ENCODE measurements around the gene LRP5. TPM values are rescaled to one million over a fixed set of nuclear protein-coding genes. Genes with fewer than 3 reads are reported as not detected.
"Not testable (repeated sequence)": the region's sequence is repeated elsewhere in the genome, so short reads cannot be mapped to it uniquely, and the experiment has no call there.

Gene LRP5
- total RNA-seq, 4 donors from 2014 or later, result 22.3 to 43.2 (median 33.8) TPM

GRCh38 chr11:68396516-68396915 lies 84.1 kb downstream of the LRP5 start:
- Histone ChIP-seq H3K36me3 (peaks cover 0 to 35% (median 0%) of the 10 kb centered on the region in 3 donors), H3K9me3 (no peaks in the 10 kb centered on the region), H3K27ac (no peak overlapping the region), H3K27me3 (no peaks in the 10 kb centered on the region), H3K4me3 (no peak overlapping the region), H3K4me1 (peaks cover 0 to 32% (median 9%) of the 10 kb centered on the region in 4 donors)
- TF ChIP-seq, protein P1, sequence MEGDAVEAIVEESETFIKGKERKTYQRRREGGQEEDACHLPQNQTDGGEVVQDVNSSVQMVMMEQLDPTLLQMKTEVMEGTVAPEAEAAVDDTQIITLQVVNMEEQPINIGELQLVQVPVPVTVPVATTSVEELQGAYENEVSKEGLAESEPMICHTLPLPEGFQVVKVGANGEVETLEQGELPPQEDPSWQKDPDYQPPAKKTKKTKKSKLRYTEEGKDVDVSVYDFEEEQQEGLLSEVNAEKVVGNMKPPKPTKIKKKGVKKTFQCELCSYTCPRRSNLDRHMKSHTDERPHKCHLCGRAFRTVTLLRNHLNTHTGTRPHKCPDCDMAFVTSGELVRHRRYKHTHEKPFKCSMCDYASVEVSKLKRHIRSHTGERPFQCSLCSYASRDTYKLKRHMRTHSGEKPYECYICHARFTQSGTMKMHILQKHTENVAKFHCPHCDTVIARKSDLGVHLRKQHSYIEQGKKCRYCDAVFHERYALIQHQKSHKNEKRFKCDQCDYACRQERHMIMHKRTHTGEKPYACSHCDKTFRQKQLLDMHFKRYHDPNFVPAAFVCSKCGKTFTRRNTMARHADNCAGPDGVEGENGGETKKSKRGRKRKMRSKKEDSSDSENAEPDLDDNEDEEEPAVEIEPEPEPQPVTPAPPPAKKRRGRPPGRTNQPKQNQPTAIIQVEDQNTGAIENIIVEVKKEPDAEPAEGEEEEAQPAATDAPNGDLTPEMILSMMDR (IDR thresholded peaks at IDR 0.05), result no peak
- TF ChIP-seq EP300 (IDR thresholded peaks at IDR 0.05) (no peak), POLR2A (IDR thresholded peaks at IDR 0.05) (no peak)
- DNase-seq (ENCODE audit: low spot score in 2 of 2), result no peak
- 80 to 83% methylated on average over 12 of the region's 12 CpGs for WGBS, 2 donors

DNA sequence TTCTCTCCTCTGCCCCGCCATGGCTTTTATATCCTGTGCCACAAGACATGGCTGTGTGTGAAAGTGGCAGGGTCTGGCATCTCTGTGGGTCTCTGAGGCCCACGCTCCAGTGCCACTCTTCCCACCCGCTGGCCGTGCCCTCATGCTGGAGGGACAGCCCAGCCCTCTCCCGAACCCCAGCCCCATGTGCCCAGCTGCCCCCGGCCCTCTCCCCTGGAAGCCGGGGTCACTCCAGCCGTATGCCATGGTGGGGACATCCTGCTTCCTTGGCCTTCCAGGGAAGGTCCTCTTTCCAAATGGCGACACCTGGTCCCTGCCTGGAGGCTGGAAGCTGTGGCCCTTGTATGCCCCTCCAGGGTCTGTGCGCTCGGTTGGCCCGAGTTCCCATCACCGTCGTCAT lies 84.9 kb downstream of the LRP5 start:
- Histone ChIP-seq H3K4me1 (peaks cover 0 to 32% (median 9%) of the 10 kb centered on the region in 4 donors), H3K4me3 (no peak overlapping the region), H3K27ac (no peak overlapping the region), H3K36me3 (peaks cover 0 to 32% (median 0%) of the 10 kb centered on the region in 3 donors), H3K9me3 (no peaks in the 10 kb centered on the region), H3K27me3 (no peaks in the 10 kb centered on the region)
- TF ChIP-seq, protein P1 (IDR thresholded peaks at IDR 0.05), result no peak
- no peak for TF ChIP-seq EP300 (IDR thresholded peaks at IDR 0.05)
- TF ChIP-seq POLR2A (IDR thresholded peaks at IDR 0.05), result no peak
- no peak for DNase-seq (ENCODE audit: low spot score in 2 of 2)
- 88 to 90% methylated on average over 14 of the region's 14 CpGs for WGBS, 2 donors

DNA sequence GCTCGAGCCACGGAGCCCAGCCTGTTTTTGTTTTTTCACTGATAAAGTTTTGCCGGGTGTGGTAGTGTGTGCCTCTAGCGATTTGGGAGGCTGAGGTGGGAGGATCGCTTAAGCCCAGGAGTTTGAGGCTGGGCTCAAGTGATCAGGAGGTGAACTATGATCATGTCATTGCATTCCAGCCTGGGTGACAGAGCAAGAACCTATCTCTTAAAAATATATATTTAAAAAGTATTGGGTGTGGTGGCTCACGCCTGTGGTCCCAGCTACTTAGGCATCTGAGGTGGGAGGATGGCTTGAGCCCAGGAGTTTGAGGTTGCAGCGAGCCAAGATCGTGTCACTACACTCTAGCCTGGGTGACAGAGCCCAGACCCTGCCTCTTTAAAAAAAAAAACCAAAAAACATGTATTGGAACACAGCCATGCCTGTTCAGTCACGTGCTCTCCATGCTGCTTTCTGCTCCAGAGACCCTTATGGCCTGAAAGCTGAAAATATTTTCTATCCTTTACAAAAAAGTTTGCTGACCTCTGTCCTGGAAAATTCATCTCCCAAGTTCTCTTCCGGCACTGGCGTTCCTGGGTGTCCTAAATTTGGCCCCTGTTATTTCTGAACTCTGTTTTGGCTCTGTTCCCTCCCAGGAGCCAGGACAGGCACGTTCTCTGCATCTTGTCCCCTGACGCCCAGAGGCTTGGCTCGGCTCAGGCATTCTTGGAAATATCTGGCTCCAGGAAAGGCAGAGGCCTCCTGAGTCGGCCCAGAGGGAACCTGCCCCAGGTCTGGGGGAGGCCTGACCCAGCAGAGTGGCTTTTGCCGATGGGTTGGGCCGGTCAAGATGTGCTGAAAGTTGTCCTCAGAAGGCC lies 86.8 kb downstream of the LRP5 start:
- Histone ChIP-seq H3K4me3 (no peak overlapping the region), H3K9me3 (no peaks in the 10 kb centered on the region), H3K27ac (peak overlapping the region; percentile 36 to 66 (median 56)), H3K36me3 (peaks cover 0 to 37% (median 7%) of the 10 kb centered on the region in 3 donors), H3K27me3 (no peaks in the 10 kb centered on the region), H3K4me1 (peaks cover 0 to 32% (median 9%) of the 10 kb centered on the region in 4 donors)
- TF ChIP-seq, protein P1 (IDR thresholded peaks at IDR 0.05), result no peak
- TF ChIP-seq POLR2A (IDR thresholded peaks at IDR 0.05) (no peak), EP300 (IDR thresholded peaks at IDR 0.05) (no peak)
- peak; percentile 38 to 39 for DNase-seq (ENCODE audit: low spot score in 2 of 2)
- WGBS, 2 donors, result 39 to 43% methylated on average over 17 of the region's 17 CpGs

DNA sequence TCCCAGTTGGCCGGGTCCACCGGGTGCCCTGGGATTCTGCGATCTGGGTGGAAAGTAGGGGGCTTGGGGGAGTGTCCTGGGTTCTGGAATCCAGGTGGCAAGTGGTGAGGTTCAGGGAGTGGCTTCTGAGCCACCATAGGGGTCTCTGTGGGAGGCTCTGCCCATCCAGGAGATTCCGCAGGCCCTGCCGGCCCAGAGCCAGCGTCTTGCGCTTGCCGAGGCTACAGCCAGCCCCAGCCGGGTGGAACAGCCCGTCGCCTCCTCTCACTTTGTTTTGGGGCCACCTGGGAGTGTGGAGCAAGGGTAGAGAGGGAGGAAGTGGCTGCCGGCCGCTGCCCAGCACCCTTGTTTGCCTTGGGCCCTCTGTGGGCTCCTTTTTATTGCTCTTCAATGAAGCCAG lies 87.5 kb downstream of the LRP5 start:
- Histone ChIP-seq H3K36me3 (peaks cover 0 to 40% (median 7%) of the 10 kb centered on the region in 3 donors), H3K27ac (peak overlapping the region; percentile 36 to 66 (median 56)), H3K27me3 (no peaks in the 10 kb centered on the region), H3K4me1 (peaks cover 0 to 32% (median 9%) of the 10 kb centered on the region in 4 donors), H3K4me3 (no peak overlapping the region), H3K9me3 (no peaks in the 10 kb centered on the region)
- no peak for DNase-seq (ENCODE audit: low spot score in 2 of 2)
- TF ChIP-seq, protein P1 (IDR thresholded peaks at IDR 0.05), result no peak
- TF ChIP-seq EP300 (IDR thresholded peaks at IDR 0.05), result no peak
- no peak for TF ChIP-seq POLR2A (IDR thresholded peaks at IDR 0.05)
- WGBS, 2 donors, result 58 to 73% methylated on average over 12 to 13 of the region's 13 CpGs

DNA sequence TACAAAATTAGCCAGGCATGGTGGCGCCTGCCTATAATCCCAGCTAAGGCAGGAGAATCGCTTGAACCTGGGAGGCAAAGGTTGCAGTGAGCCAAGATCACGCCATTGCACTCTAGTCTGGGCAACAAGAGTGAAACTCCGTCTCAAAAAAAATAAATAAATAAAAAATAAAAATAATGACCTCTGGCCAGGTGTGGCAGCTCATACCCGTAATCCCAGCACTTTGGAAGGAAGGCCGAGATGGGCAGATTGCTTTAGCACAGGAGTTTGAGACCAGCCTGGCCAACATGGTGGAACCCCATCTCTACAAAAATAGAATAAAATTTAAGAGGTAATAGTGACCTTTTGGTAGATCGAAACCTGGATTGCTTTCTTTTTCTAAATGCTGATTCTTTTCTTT lies 88.2 kb downstream of the LRP5 start:
- not testable (repeated sequence) for H3K27ac ChIP-seq; H3K9me3 ChIP-seq; DNase-seq (ENCODE audit: low spot score in 2 of 2); H3K27me3 ChIP-seq; H3K4me3 ChIP-seq
- Histone ChIP-seq H3K36me3 (peaks cover 0 to 38% (median 7%) of the 10 kb centered on the region in 3 donors), H3K4me1 (peaks cover 0 to 32% (median 9%) of the 10 kb centered on the region in 4 donors)
- WGBS, 2 donors, result 95 to 97% methylated on average over 7 of the region's 7 CpGs
